ENCODE results near the gene RAP1A.
"Not testable (repeated sequence)": the region's sequence is repeated elsewhere in the genome, so short reads cannot be mapped to it uniquely, and the experiment has no call there.

The RAP1A gene

GRCh38 chr1:111630567-111630966 is 11.0 kb downstream of the RAP1A start:
- Histone ChIP-seq H3K27ac (ENCODE audit: low read depth, low read length) (no peak overlapping the region), H3K9ac (ENCODE audit: low read depth, low read length) (no peak overlapping the region), H3K4me3 (ENCODE audit: low read depth, low read length) (no peak overlapping the region), H3K4me1 (ENCODE audit: control insufficient read depth, insufficient read depth, low read length) (peaks cover 20% of the 10 kb centered on the region), H3K36me3 (ENCODE audit: control insufficient read depth, insufficient read depth, low read length) (no peaks in the 10 kb centered on the region), H3K27me3 (ENCODE audit: control insufficient read depth, insufficient read depth, low read length) (no peaks in the 10 kb centered on the region), H3K9me3 (ENCODE audit: control insufficient read depth, insufficient read depth, low read length) (no peaks in the 10 kb centered on the region)

DNA sequence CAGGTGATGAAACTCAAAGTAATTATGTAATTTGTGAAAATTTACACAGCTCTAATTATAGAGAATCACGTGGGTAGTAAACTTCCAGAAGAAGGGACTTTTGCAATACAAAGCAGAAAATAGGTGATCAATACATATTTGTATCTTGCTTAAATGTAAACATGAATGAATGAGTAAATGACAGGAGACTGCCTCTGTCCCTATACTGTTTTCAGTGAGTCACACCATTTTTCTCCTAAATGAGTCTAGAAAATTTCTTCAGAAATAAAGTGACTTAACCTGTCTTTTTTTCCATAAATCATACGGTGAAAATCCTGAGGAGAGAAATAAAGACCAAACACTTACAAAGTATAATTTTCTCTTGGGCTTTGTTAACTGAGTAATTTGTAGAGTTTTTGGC is 11.9 kb downstream of the RAP1A start:
- H3K4me3 ChIP-seq (ENCODE audit: low read depth, low read length), result no peak overlapping the region
- H3K27me3 ChIP-seq (ENCODE audit: control insufficient read depth, insufficient read depth, low read length), result no peaks in the 10 kb centered on the region
- no peaks in the 10 kb centered on the region for H3K9me3 ChIP-seq (ENCODE audit: control insufficient read depth, insufficient read depth, low read length)
- H3K4me1 ChIP-seq (ENCODE audit: control insufficient read depth, insufficient read depth, low read length), result peaks cover 22% of the 10 kb centered on the region
- H3K36me3 ChIP-seq (ENCODE audit: control insufficient read depth, insufficient read depth, low read length), result no peaks in the 10 kb centered on the region
- H3K27ac ChIP-seq (ENCODE audit: low read depth, low read length), result no peak overlapping the region
- H3K9ac ChIP-seq (ENCODE audit: low read depth, low read length), result no peak overlapping the region

- not testable (repeated sequence) for H3K4me3 ChIP-seq (ENCODE audit: low read depth, low read length); H3K9me3 ChIP-seq (ENCODE audit: control insufficient read depth, insufficient read depth, low read length); H3K9ac ChIP-seq (ENCODE audit: low read depth, low read length); H3K27ac ChIP-seq (ENCODE audit: low read depth, low read length); H3K27me3 ChIP-seq (ENCODE audit: control insufficient read depth, insufficient read depth, low read length); H3K36me3 ChIP-seq (ENCODE audit: control insufficient read depth, insufficient read depth, low read length)
- H3K4me1 ChIP-seq (ENCODE audit: control insufficient read depth, insufficient read depth, low read length), result peaks cover 22% of the 10 kb centered on the region
Observed at GRCh38 chr1:111632771-111633170, 13.2 kb downstream of the RAP1A start.

GRCh38 chr1:111633736-111634247 is 14.2 kb downstream of the RAP1A start:
- H3K9me3 ChIP-seq (ENCODE audit: control insufficient read depth, insufficient read depth, low read length), result no peaks in the 10 kb centered on the region
- no peak overlapping the region for H3K9ac ChIP-seq (ENCODE audit: low read depth, low read length)
- H3K27ac ChIP-seq (ENCODE audit: low read depth, low read length), result no peak overlapping the region
- no peak overlapping the region for H3K4me3 ChIP-seq (ENCODE audit: low read depth, low read length)
- H3K27me3 ChIP-seq (ENCODE audit: control insufficient read depth, insufficient read depth, low read length), result no peaks in the 10 kb centered on the region
- H3K4me1 ChIP-seq (ENCODE audit: control insufficient read depth, insufficient read depth, low read length), result peaks cover 12% of the 10 kb centered on the region; the same call in 1 of the 2 replicates
- no peaks in the 10 kb centered on the region for H3K36me3 ChIP-seq (ENCODE audit: control insufficient read depth, insufficient read depth, low read length)

- H3K4me3 ChIP-seq (ENCODE audit: low read depth, low read length), result no peak overlapping the region
- H3K36me3 ChIP-seq (ENCODE audit: control insufficient read depth, insufficient read depth, low read length), result no peaks in the 10 kb centered on the region
- peak overlapping the region; percentile 0 for H3K27ac ChIP-seq (ENCODE audit: low read depth, low read length)
- no peaks in the 10 kb centered on the region for H3K27me3 ChIP-seq (ENCODE audit: control insufficient read depth, insufficient read depth, low read length)
- no peaks in the 10 kb centered on the region for H3K9me3 ChIP-seq (ENCODE audit: control insufficient read depth, insufficient read depth, low read length)
- H3K9ac ChIP-seq (ENCODE audit: low read depth, low read length), result no peak overlapping the region
- H3K4me1 ChIP-seq (ENCODE audit: control insufficient read depth, insufficient read depth, low read length), result peaks cover 14% of the 10 kb centered on the region
Observed at GRCh38 chr1:111635324-111636009, 15.9 kb downstream of the RAP1A start.

GRCh38 chr1:111638320-111638719 is 18.7 kb downstream of the RAP1A start:
- Histone ChIP-seq H3K4me1 (ENCODE audit: control insufficient read depth, insufficient read depth, low read length) (peaks cover 14% of the 10 kb centered on the region), H3K9me3 (ENCODE audit: control insufficient read depth, insufficient read depth, low read length) (no peaks in the 10 kb centered on the region), H3K27me3 (ENCODE audit: control insufficient read depth, insufficient read depth, low read length) (no peaks in the 10 kb centered on the region), H3K9ac (ENCODE audit: low read depth, low read length) (no peak overlapping the region), H3K27ac (ENCODE audit: low read depth, low read length) (no peak overlapping the region), H3K36me3 (ENCODE audit: control insufficient read depth, insufficient read depth, low read length) (no peaks in the 10 kb centered on the region), H3K4me3 (ENCODE audit: low read depth, low read length) (no peak overlapping the region)

DNA sequence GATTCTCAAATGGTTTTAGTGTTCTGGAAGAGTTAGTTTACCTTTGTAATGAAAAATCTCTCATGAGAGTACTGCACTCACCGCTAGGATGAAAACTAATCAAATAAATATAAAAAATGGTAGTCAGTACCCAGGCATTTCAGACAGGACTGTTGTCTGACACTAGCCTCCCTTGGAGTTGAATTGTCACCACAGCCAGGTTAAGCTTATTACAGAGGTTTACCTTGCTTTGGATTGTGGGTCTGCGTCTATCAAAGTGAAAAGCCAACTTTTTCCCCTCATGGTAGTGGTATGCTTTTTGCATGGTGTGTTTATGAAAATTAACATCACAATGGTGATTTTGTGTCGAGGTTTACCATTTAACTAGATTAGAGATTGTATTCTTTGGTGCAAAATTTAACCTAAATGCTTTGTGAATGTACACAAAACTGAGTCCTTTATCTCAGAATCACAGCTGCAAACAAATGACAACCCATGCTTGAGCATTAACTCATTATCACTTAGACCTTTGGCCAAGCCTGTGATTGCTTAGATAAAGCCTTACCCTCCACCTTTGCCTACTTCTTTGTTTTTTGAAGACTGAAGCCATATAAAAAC is 20.1 kb downstream of the RAP1A start:
- no peaks in the 10 kb centered on the region for H3K9me3 ChIP-seq (ENCODE audit: control insufficient read depth, insufficient read depth, low read length)
- H3K9ac ChIP-seq (ENCODE audit: low read depth, low read length), result no peak overlapping the region
- peaks cover 14% of the 10 kb centered on the region for H3K4me1 ChIP-seq (ENCODE audit: control insufficient read depth, insufficient read depth, low read length)
- peak overlapping the region; percentile 68 for H3K27ac ChIP-seq (ENCODE audit: low read depth, low read length)
- no peaks in the 10 kb centered on the region for H3K27me3 ChIP-seq (ENCODE audit: control insufficient read depth, insufficient read depth, low read length)
- H3K36me3 ChIP-seq (ENCODE audit: control insufficient read depth, insufficient read depth, low read length), result no peaks in the 10 kb centered on the region
- H3K4me3 ChIP-seq (ENCODE audit: low read depth, low read length), result no peak overlapping the region

- no peak overlapping the region for H3K4me3 ChIP-seq (ENCODE audit: low read depth, low read length)
- no peak overlapping the region for H3K9ac ChIP-seq (ENCODE audit: low read depth, low read length)
- H3K36me3 ChIP-seq (ENCODE audit: control insufficient read depth, insufficient read depth, low read length), result no peaks in the 10 kb centered on the region
- peaks cover 8% of the 10 kb centered on the region for H3K4me1 ChIP-seq (ENCODE audit: control insufficient read depth, insufficient read depth, low read length)
- no peaks in the 10 kb centered on the region; the same call in 1 of the 2 replicates for H3K9me3 ChIP-seq (ENCODE audit: control insufficient read depth, insufficient read depth, low read length)
- no peaks in the 10 kb centered on the region for H3K27me3 ChIP-seq (ENCODE audit: control insufficient read depth, insufficient read depth, low read length)
- no peak overlapping the region for H3K27ac ChIP-seq (ENCODE audit: low read depth, low read length)
Observed at GRCh38 chr1:111643097-111643496, 23.5 kb downstream of the RAP1A start.

GRCh38 chr1:111643696-111644095 is 24.1 kb downstream of the RAP1A start:
- no peaks in the 10 kb centered on the region; the same call in 1 of the 2 replicates for H3K9me3 ChIP-seq (ENCODE audit: control insufficient read depth, insufficient read depth, low read length)
- no peaks in the 10 kb centered on the region for H3K27me3 ChIP-seq (ENCODE audit: control insufficient read depth, insufficient read depth, low read length)
- H3K36me3 ChIP-seq (ENCODE audit: control insufficient read depth, insufficient read depth, low read length), result no peaks in the 10 kb centered on the region
- H3K27ac ChIP-seq (ENCODE audit: low read depth, low read length), result no peak overlapping the region
- H3K4me3 ChIP-seq (ENCODE audit: low read depth, low read length), result no peak overlapping the region
- peaks cover 8% of the 10 kb centered on the region for H3K4me1 ChIP-seq (ENCODE audit: control insufficient read depth, insufficient read depth, low read length)
- no peak overlapping the region for H3K9ac ChIP-seq (ENCODE audit: low read depth, low read length)

DNA sequence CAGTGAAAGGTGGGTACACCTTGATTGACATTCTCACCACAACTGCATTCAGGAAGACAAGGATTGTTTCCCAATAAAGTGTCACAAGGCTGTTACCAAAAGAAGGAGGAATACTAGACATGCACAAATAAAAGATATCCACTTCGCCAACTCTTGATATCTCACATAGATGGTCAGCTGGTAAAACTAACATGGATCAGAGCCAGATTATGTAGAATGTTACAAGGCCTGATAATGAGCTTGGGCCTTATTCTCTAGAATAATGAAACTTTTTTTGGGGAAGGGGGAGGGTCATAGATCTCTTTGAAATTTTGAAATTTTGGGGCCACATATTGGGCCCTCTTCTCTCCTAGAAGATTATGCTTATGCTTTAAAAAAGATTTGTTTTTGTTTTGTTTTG is 24.9 kb downstream of the RAP1A start:
- Histone ChIP-seq H3K4me3 (ENCODE audit: low read depth, low read length) (no peak overlapping the region), H3K4me1 (ENCODE audit: control insufficient read depth, insufficient read depth, low read length) (peaks cover 6% of the 10 kb centered on the region), H3K9me3 (ENCODE audit: control insufficient read depth, insufficient read depth, low read length) (no peaks in the 10 kb centered on the region; the same call in 1 of the 2 replicates), H3K9ac (ENCODE audit: low read depth, low read length) (no peak overlapping the region), H3K27me3 (ENCODE audit: control insufficient read depth, insufficient read depth, low read length) (no peaks in the 10 kb centered on the region), H3K36me3 (ENCODE audit: control insufficient read depth, insufficient read depth, low read length) (no peaks in the 10 kb centered on the region), H3K27ac (ENCODE audit: low read depth, low read length) (no peak overlapping the region)

- Histone ChIP-seq H3K36me3 (ENCODE audit: control insufficient read depth, insufficient read depth, low read length) (no peaks in the 10 kb centered on the region), H3K27ac (ENCODE audit: low read depth, low read length) (no peak overlapping the region), H3K9me3 (ENCODE audit: control insufficient read depth, insufficient read depth, low read length) (no peaks in the 10 kb centered on the region; the same call in 1 of the 2 replicates), H3K4me1 (ENCODE audit: control insufficient read depth, insufficient read depth, low read length) (no peaks in the 10 kb centered on the region), H3K27me3 (ENCODE audit: control insufficient read depth, insufficient read depth, low read length) (no peaks in the 10 kb centered on the region), H3K4me3 (ENCODE audit: low read depth, low read length) (no peak overlapping the region), H3K9ac (ENCODE audit: low read depth, low read length) (no peak overlapping the region)
Observed at GRCh38 chr1:111647736-111648135, 28.1 kb downstream of the RAP1A start.
